Right atrium auricular region (tissue), 2 donors: Measurements from ENCODE around the gene PLXDC2. TPM values are rescaled to one million over a fixed set of nuclear protein-coding genes. Genes with fewer than 3 reads are reported as not detected.

ENCODE experiments used
- DNase-seq: peaks from one replicate; pipeline ENCODE4 v3.0.0-alpha.2; 2019; ENCODE audit warnings: low spot score
- H3K27ac ChIP-seq, 2 donors: fragments of 200-600 bp; sonication (generic); 1 replicate in 1 of 2; 2 replicates in 1 of 2; pipeline ENCODE4 v1.5.1; 2016 to 2019
- H3K27me3 ChIP-seq, 2 donors: fragments of 200-600 bp; sonication (generic); one replicate each; pipeline versions ENCODE4 v1.5.1 to v1.6.0; 2017 to 2019
- H3K36me3 ChIP-seq: fragments of 200-600 bp; sonication (generic); one replicate; pipeline ENCODE4 v1.5.1; 2016
- H3K4me1 ChIP-seq, 2 donors: fragments of 200-600 bp; sonication (generic); one replicate each; pipeline versions ENCODE4 v1.5.1 to v1.6.0; 2017 to 2019
- H3K4me3 ChIP-seq, 2 donors: fragments of 200-600 bp; sonication (generic); 1 replicate in 1 of 2; 2 replicates in 1 of 2; pipeline ENCODE4 v1.5.1; 2017 to 2019; ENCODE audit warnings: mild to moderate bottlenecking in 1 of 2, moderate library complexity in 1 of 2
- H3K9me3 ChIP-seq, 2 donors: fragments of 200-600 bp; sonication (generic); one replicate each; pipeline ENCODE4 v1.5.1; 2019
- CTCF ChIP-seq, 2 donors: fragments of 200-600 bp; sonication (generic); IDR thresholded peaks; one replicate each; pipeline ENCODE4 v1.5.1; 2019; ENCODE audit warnings: antibody characterized with exemption in 2 of 2
- total RNA-seq, 2 donors: library from RNA; depleted of rRNA; stranded (reverse); fragments of >200 nt; gene quantifications; one replicate each; pipeline ENCODE4 v1.1.0, GENCODE V29; 2016

The PLXDC2 gene
- total RNA-seq, 2 donors from 2014 or later = 24.0 to 43.6 TPM

GRCh38 chr10:20094226-20094976 lies 278.2 kb downstream of the PLXDC2 start:
- H3K4me1 ChIP-seq = peaks cover 0 to 13% of the 10 kb centered on the region in 2 donors
- no peak for DNase-seq
- H3K4me3 ChIP-seq = no peak overlapping the region
- H3K27ac ChIP-seq = no peak overlapping the region
- peaks cover 0 to 11% of the 10 kb centered on the region in 2 donors for H3K9me3 ChIP-seq
- TF ChIP-seq CTCF (IDR thresholded peaks at IDR 0.05) = no peak
- no peaks in the 10 kb centered on the region for H3K36me3 ChIP-seq
- H3K27me3 ChIP-seq = no peaks in the 10 kb centered on the region

- H3K4me3 ChIP-seq = no peak overlapping the region
- peaks cover 0 to 29% of the 10 kb centered on the region in 2 donors for H3K4me1 ChIP-seq
- H3K27ac ChIP-seq = peak overlapping the region; percentile 41 to 71
Observed at GRCh38 chr10:20100171-20100570, 283.9 kb downstream of the PLXDC2 start.

DNA sequence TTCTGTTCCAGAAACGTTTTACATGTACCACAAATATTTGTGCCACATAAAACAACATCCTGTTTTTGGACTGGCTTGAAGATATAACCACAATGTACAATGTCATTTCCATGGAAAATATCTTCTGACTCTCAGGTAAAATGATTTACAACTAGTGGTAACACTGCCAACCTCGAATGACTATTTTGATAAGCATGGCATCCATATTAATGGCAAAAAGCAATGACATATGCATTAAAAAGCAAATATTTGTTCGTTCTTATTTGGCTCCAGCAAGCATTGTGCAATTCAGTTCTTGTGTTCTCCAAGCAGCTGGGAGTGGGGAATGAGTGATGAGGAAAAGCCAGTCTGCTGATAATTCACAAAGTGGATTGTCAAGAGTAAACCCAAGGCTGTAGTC lies 289.0 kb downstream of the PLXDC2 start:
- H3K9me3 ChIP-seq = no peaks in the 10 kb centered on the region
- no peak overlapping the region for H3K27ac ChIP-seq
- no peak for DNase-seq
- peaks cover 0 to 14% of the 10 kb centered on the region in 2 donors for H3K4me1 ChIP-seq
- H3K27me3 ChIP-seq = no peaks in the 10 kb centered on the region
- no peaks in the 10 kb centered on the region for H3K36me3 ChIP-seq
- H3K4me3 ChIP-seq = no peak overlapping the region
- no peak for TF ChIP-seq CTCF (IDR thresholded peaks at IDR 0.05)

More at GRCh38 chr10:20100171-20100570, 283.9 kb downstream of the PLXDC2 start:
- no peak for DNase-seq
- H3K9me3 ChIP-seq = no peaks in the 10 kb centered on the region
- TF ChIP-seq CTCF (IDR thresholded peaks at IDR 0.05) = no peak
- no peaks in the 10 kb centered on the region for H3K36me3 ChIP-seq
- no peaks in the 10 kb centered on the region for H3K27me3 ChIP-seq

DNA sequence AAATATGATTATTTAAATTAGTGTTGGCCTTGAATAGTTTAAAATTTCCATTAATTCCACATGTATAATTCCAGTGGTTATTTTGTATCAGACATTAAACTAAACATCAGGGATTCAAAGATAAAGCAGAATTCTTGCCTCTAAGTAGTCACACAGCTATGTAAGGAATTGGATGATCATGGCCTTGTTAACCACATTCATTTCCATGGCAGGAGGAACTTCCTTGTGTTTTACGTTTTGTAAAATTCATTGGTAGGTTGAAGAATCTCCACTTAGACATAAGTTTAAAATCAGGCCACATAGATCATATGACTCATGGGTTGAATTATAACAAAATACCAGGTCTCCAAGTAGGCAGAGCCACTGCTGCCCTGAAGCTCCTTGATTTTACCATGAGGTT lies 289.7 kb downstream of the PLXDC2 start:
- Histone ChIP-seq H3K9me3 (no peaks in the 10 kb centered on the region), H3K36me3 (no peaks in the 10 kb centered on the region), H3K27ac (no peak overlapping the region), H3K4me3 (no peak overlapping the region), H3K27me3 (no peaks in the 10 kb centered on the region), H3K4me1 (peaks cover 0 to 10% of the 10 kb centered on the region in 2 donors)
- TF ChIP-seq CTCF (IDR thresholded peaks at IDR 0.05) = no peak
- no peak for DNase-seq

DNA sequence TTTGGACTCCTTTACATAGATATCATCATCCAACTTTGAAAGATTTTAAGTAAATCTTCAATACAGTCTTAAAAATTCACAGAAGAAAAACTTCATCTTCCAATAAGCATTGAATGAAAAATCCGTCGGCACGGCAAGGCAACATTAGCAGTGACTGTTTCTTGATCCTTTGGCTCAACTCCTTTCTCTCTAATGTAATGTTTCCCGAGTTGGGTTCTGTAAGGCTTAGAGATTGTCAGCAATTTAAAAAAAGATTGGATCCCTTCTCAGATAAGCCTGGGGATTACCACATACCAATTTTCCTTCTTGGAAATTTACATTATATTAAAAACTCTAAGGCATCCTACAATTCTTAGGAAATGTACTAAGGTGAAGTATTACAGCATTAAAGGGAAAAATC lies 291.8 kb downstream of the PLXDC2 start:
- no peaks in the 10 kb centered on the region for H3K36me3 ChIP-seq
- H3K4me3 ChIP-seq = no peak overlapping the region
- peaks cover 0 to 8% of the 10 kb centered on the region in 2 donors for H3K4me1 ChIP-seq
- H3K27me3 ChIP-seq = no peaks in the 10 kb centered on the region
- no peak for DNase-seq
- TF ChIP-seq CTCF (IDR thresholded peaks at IDR 0.05) = no peak
- no peaks in the 10 kb centered on the region for H3K9me3 ChIP-seq
- no peak overlapping the region for H3K27ac ChIP-seq

DNA sequence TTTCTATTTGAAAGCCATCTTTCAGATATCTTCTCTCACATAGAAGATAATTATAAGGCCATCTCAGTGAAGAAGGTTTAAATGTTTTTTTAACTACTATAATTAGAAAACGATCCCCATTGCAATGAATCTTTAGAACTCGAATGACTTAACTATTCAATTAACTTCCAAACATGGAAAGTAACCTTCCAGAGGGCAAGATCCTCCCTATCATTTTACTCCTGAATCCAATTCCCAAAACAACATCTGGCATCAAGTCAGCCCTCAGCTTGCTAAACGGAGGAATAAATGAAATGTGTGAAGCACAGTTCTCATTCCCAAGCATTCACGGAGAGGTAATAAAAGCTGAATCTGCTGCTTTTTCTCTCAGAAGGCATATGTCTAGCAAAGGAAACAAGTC lies 293.4 kb downstream of the PLXDC2 start:
- Histone ChIP-seq H3K4me3 (no peak overlapping the region), H3K9me3 (no peaks in the 10 kb centered on the region), H3K36me3 (no peaks in the 10 kb centered on the region), H3K27me3 (no peaks in the 10 kb centered on the region), H3K4me1 (peaks cover 0 to 8% of the 10 kb centered on the region in 2 donors), H3K27ac (no peak overlapping the region)
- TF ChIP-seq CTCF (IDR thresholded peaks at IDR 0.05) = no peak
- no peak for DNase-seq
